GM19043 (cell line): Measurements from ENCODE around the gene ERMP1.
A peak's percentile ranks its signal among the peaks of the same experiment; 100 is the strongest.
"Not testable (repeated sequence)": the region's sequence is repeated elsewhere in the genome, so short reads cannot be mapped to it uniquely, and the experiment has no call there.

Source experiments
- ATAC-seq: cut with Tn5 transposase; IDR thresholded peaks from one replicate; pipeline ENCODE4 v1.9.1; 2021; ENCODE audit warnings: low read depth; ENCODE audit not compliant: unreplicated experiment

The ERMP1 gene, protein sequence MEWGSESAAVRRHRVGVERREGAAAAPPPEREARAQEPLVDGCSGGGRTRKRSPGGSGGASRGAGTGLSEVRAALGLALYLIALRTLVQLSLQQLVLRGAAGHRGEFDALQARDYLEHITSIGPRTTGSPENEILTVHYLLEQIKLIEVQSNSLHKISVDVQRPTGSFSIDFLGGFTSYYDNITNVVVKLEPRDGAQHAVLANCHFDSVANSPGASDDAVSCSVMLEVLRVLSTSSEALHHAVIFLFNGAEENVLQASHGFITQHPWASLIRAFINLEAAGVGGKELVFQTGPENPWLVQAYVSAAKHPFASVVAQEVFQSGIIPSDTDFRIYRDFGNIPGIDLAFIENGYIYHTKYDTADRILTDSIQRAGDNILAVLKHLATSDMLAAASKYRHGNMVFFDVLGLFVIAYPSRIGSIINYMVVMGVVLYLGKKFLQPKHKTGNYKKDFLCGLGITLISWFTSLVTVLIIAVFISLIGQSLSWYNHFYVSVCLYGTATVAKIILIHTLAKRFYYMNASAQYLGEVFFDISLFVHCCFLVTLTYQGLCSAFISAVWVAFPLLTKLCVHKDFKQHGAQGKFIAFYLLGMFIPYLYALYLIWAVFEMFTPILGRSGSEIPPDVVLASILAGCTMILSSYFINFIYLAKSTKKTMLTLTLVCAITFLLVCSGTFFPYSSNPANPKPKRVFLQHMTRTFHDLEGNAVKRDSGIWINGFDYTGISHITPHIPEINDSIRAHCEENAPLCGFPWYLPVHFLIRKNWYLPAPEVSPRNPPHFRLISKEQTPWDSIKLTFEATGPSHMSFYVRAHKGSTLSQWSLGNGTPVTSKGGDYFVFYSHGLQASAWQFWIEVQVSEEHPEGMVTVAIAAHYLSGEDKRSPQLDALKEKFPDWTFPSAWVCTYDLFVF

DNA sequence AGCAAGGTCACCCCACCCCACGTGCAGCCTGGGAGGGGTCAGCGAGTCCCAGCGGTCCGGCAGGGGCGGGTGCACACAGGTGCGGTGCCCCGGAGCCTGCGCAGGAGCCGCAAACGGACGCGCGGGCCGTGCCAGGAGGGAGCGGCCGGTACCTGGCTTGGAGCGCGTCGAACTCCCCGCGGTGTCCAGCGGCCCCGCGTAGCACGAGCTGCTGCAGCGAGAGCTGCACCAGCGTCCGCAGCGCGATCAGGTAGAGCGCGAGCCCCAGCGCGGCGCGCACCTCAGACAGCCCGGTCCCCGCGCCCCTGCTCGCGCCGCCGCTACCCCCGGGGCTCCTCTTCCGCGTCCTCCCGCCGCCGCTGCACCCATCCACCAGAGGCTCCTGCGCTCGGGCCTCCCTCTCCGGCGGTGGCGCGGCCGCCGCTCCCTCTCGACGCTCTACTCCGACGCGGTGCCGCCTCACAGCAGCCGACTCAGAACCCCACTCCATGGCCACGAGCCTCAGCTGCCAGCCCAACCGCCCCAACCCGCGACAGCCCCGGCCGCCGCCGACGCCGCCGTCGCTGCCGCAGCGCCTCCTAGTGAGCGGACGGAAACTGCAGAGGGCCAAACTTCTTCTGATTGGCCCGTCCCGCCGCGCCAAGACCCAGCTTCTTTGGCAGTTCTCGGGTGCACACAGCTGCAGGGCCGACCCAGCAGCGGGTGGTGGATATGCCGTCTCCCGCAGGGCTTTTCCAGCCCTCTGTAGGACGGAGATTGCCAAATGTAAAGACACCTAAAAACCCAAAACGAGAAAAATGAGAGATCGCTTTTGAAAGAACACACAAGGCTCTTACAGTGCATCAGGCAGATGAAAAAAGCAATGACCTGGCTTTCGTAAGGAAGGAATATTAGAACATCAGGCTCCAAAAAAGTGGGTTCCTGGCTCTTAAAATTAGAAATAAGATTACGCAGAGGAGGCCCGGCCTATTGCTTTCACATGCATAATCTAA lies at the start of gene ERMP1:
Gene ERMP1 (minus strand): TSS at position 580 of the 992 bp plus-strand sequence. CDS start 90 bp downstream, at position 490.
- ATAC-seq = peak; percentile 78

DNA sequence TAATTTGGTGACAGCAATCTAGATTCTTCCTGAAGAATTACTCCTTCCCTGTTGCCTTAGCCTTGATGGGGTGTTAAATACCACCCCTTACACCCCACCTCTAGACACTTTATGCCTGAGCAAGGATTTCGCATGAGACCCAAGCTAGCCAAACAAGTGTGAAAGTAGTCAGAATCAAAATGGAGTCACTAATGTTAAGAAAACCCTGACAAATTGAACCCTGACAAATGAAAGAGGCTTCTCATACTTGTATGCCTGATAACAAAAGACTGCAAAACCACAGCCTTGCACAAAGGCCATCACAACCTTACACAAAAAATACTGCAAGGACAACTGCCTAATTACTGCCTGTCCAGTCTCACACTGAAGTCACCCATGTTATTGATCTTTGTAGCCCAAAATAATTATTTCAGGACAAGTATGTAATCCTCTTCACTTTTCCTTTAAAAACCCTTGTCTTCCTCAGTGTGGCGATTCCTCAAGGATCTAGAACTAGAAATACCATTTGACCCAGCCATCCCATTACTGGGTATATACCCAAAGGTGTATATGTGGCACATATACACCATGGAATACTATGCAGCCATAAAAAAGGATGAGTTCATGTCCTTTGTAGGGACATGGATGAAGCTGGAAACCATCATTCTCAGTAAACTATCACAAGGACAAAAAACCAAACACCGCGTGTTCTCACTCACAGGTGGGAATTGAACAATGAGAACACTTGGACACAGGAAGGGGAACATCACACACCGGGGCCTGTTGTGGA lies 49.5 kb upstream of the ERMP1 start:
- ATAC-seq = not testable (repeated sequence)

DNA sequence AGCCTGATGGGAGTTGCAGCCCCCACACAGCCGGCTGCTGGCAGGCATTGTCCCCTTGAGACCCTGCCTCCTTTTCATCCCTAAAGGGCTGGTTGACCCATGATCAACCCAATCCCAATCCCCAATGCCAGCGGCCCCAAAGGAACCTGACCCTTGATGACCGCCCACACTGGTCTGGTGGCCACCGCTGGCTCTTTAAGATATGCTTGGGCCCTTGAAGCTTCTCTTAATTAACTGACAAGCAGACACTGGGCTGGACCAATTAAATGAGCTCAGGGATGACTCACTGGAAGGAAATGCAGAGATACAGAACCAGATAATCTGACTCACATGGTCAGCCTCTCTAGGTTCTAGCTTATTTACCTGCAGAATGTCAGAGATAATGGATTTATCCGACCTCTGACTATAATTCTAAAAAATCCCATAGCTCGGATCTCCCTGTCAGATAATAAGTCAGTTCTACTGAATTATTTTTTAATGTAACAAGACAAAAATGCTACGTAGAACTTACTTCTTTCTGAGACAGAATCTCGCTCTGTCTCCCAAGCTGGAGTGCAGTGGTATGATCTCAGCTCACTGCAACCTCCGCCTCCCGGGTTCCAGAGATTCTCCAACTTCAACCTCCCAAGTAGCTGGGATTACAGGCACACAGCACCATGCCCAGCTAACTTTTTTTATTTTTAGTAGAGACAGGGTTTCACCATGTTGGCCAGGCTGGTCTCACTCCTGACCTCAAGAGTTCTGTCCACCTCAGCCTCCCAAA lies 46.7 kb upstream of the ERMP1 start:
- no peak for ATAC-seq

DNA sequence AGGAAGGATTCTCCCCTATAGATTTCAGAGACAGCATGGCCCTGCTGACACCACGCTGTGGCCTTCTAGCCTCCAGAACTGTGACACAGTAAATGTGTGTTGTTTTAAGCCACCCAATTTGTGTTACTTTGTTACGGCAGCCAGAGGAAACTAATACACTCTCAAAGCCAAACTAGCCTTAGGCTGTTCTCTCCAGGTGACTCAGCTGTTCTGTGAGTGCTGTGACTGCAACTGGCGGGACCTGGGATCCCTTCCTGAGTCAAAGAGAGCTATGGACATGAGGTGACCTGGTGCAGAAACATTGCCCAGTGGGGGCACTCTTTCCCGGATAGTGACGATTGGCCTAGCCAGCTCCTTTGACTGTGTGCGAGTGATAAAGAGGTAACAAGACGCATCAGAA lies 43.8 kb upstream of the ERMP1 start:
- ATAC-seq = no peak

DNA sequence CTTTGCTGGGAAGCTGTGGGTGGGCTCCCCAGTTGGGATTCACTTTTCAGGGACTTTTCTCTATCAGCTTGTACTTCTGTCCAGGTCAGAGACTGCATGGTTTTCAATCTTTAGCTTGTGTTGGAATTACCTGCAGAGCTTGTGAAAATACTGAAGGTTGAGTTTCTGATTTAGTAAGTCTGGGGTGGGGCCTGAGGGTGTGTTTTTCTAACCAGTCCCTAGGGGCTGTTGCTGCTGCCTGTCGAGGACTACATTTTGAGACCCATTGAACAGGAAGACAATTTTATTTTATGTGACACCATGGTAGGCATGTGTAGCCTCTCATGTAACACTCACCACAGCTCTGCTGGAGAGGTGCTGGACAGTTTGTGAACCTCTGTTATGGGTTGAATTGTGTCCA lies 43.1 kb upstream of the ERMP1 start:
- no peak for ATAC-seq

DNA sequence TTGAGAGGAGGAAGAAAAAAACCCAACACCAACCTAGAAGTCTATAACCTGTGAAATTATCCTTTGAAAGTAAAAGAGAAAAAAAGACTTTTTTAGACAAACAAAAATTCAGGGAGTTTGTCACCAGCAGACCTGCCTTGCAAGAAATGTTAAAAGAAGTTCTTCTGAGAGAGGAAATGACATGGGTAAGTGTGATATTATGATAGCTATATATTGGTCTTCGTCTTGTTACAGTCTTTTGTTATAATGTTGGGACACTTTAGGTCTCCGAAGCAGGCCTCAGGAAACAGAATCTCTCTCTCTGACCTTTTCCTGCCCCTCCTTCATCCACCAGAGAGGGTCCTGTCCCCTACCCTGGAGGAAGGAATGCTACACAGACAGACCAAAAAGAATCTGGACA lies 41.1 kb upstream of the ERMP1 start:
- ATAC-seq = no peak

DNA sequence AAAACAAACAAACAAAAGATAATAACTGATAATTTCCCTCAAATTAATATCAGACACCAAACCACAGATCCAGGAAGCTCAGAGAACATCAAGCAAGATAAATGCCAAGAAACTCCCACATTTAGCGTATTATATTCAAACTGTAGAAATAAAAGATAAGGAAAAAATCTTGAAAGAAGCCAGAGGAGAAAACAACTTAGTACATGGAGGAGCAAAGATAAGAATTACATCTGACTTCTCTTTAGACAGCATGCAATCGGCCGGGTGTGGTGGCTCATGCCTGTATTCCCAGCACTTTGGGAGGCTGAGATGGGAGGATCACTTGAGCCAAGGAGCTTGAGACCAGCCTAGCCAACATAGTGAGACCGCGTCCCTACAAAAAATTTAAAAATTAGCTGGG lies 40.5 kb upstream of the ERMP1 start:
- no peak for ATAC-seq

DNA sequence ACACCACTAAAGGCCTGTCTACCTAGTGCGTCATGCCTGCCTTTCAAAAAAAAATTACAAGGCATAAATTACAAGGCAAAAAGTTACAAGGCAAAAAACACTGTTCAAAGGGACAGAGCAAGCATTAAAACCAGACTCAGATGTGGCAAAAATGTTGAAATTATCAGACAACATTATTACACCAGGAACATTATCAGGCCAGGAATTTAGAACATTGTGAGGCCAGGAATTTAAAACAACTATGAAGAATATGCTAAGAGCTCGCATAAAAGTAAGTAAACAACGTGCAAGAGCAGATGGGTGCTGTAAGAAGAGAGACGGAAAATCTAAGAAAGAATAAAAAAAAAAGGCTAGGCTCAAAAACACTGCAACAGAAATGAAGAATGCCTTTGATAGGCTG lies 39.6 kb upstream of the ERMP1 start:
- ATAC-seq = no peak

DNA sequence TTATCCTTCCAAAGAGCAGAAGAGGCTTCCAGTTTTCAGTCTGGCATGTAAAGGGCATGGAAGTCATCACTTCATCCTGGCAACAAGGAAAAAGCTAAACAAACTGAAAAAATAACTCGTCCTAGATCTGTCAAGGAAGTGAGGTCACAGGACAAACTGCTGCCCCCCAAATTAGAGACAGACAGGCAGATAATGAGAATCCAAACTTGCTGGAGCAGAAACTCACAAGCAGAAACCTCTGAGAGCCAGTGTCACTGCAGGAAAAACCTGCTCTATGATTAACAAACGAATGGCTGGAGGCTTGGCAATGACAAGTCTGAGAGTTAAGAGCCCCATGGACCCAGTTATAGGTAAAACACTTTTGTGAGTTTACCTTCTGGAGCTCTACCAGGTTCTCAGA lies 38.9 kb upstream of the ERMP1 start:
- ATAC-seq = no peak

DNA sequence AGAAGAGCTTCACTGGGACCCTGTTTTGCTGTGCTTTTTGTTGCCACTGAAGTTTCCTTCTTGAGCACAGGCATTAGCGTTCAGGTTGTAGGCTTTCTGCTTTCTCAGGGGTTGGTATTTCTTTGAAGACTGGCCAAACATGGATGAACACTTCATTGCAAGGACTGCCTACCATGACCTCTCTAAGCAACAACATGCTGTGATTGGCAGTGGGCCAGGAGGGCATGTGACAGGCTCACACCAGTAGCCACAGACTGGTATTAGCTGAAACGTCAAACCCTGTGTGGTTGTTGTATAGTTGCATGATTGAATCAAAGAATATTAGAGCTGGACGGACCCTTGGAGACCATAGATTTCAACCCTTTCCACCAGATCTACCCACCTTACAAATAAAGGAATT lies 37.8 kb upstream of the ERMP1 start:
- no peak for ATAC-seq

DNA sequence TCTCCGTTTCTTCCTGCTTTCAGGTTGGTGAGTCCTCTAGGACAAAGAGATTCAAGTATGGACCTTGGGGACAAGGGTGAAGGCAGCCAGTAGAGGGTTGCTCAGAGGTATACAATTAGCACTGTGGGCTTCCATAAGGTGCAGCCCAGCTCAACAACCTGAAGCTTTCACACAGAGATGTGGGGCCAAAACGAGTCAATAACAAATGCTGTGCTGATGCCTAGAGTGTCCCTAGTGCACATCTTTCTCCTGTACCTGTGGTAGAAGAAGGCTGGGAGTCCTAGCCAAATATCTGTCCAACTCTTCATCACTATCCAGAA lies 37.1 kb upstream of the ERMP1 start:
- ATAC-seq = no peak

DNA sequence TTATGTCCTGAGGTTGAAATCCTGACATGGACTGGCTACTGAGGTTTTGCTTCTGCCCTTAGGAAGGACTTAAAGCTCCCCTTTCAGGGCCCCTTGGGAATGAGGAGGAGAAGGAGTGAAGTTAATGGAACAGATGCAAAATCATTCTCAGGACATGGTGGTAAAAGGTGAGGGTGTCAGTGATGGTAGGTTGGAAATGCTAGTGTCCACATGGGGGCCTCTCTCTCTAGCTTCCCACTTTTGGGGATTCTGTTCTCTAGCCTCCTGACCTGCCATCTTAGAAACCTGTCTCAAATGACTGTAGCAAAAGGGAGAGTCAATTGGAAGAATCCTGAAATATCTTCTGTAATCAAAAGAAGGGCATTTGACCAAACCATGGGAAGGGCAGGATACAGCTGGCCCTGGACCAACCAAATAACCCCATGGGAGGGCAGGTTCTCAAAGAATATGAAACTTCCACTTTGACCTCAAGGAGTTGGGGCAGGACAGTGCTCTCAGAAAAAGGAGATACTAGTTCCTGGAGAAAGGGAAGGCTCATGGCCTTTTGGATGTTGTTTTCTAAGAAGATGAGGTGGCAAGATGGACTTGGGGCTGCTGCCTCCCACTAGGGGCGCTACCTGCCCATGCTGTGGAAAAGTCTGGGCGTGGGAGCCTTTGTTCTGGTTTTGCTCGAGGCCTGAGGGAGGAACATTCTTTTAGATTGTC lies 36.5 kb upstream of the ERMP1 start:
- ATAC-seq = no peak

DNA sequence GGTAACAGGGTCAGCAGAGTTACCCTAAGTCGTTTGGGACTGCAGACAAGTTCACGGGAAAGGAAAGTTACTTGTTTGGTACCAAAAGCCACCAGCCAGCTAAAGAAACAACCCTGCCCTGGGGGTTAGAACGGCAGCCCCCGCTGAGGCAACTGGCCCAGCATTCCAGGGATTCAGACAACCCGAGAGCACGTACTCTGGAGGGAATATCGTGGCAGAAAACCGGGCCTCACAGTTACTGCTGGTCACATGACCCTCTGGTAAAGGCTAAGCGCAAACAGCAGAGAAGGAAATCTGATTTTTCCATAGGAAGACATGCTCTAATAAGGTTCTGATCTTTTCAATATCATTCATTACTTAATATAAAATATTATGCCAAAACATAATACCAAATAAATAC lies 35.3 kb upstream of the ERMP1 start:
- no peak for ATAC-seq

DNA sequence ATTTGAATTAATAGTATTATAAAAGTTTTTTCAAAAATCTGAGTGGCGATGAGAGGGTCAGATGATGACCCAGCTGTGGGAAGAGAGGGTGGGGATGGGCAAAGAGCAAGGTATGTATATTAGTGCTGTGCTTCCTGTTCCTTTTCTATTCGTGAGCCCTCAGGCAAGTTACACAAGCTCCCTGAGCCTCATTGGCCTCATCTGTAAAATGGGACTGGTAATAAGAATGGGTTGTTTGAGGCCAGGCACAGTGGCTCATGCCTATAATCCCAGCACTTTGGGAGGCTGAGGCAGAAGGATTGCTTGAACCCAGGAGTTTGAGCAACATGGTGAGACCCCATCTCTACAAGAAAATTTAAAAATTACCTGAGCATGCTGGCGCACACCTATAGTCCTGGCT lies 33.8 kb upstream of the ERMP1 start:
- no peak for ATAC-seq

DNA sequence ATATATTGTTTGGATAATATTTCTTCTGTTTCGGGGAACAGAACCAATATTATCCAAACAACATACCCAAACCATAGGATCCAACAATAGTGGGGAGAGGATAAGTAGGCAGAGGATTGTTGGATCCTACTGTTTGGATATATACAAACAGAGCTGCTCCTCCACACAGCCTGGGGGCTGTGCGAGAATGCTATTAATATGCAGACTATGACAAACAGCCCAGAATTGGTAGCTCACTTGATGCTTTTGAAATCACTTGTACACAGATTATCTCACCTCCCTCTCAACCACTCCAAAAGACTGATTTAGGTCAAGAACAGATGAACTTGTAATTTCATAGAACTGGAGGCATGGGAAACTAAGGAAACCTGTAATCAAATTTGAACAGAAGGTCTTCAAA lies 33.4 kb upstream of the ERMP1 start:
- no peak for ATAC-seq

DNA sequence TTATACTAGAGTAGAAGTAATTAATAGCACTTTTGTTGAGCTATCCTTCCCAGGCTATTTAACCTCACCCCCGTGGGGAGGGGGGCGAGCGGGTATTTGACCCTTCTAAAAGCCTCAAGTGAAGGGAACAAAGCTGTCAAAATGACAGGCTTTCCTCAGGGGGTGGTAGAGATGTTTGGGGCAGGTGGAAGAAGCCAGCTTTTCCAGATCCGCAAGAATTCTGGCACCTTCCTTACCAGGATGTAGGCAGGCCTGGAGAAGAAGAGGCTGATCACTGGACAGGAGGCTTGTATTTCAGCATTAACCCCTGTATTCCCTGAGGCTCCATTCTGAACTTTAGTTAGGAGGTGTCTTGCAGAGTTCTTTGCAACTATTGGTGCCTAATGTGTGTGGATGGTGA lies 31.5 kb upstream of the ERMP1 start:
- ATAC-seq = no peak

DNA sequence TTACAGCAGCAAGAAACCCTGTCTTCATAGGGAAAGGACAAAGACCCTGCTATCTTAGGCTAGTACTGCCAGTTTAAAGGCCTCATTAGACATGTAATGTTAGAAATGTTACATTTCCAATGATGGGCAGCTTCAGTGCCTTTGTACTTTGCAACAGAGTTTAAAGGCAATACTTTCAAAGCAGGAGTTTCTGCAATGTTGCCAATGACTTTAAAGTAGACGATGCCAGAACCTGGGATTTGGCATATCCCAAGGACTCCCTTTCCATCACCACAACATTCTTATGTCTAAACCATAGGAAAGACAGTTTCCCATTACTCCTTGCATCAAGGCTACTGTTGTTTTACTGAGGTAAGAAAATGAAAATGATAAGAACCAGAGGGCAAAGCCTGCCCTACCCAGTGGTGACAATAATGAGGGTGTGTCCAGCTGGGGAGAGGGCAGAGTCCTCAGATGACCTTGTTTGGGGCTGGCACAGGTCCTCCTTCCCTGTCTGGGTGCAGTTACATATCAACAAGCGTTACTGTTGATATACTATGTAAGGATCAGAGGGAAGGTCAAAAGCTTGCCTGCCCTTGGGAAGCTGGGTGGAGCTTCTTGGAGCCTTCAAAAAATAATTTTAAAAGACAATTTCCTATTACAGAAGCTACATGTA lies 30.3 kb upstream of the ERMP1 start:
- ATAC-seq = no peak

DNA sequence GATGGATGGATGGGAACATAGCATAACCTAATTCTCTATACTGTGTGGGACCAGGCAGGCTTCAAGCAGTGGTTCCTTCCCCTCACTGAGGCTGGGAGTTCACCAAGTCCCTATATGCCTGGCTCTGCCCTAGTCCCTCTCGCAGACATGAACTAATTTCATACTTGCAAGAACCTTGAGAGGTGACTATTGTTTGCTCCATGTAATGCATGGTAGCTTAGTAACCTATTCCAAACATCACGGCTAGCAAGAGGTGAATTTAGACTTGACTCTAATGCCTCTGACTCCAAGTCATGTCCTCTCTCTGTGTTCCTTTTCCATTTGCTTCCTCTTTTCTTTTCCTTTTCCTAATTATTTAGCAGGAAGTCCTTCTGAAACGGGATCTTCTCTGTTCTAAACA lies 25.9 kb upstream of the ERMP1 start:
- no peak for ATAC-seq
